Liver (tissue), 9 donors: ENCODE measurements around the gene SPEG. TPM values are rescaled to one million over a fixed set of nuclear protein-coding genes. Genes with fewer than 3 reads are reported as not detected.
A peak's percentile ranks its signal among the peaks of the same experiment; 100 is the strongest.

ENCODE experiments used
- DNase-seq: peaks from one replicate; pipeline ENCODE4 v3.0.0-alpha.2; 2017; ENCODE audit warnings: low spot score
- H3K27ac ChIP-seq, 2 donors: one replicate each; pipeline ENCODE4 v1.7.0; 2013; ENCODE audit warnings: inconsistent platforms in 2 of 2, low read length in 2 of 2, control low read depth in 1 of 2, low read depth in 1 of 2, mild to moderate bottlenecking in 1 of 2
- H3K27me3 ChIP-seq, 4 donors: one replicate each; pipeline versions ENCODE4 v1.6.1 to v1.7.0; 2013; ENCODE audit warnings: low read length in 3 of 4, inconsistent platforms in 1 of 4, mild to moderate bottlenecking in 1 of 4, moderate library complexity in 1 of 4; ENCODE audit not compliant: control insufficient read depth in 4 of 4, insufficient read depth in 4 of 4
- H3K36me3 ChIP-seq, 4 donors: one replicate each; pipeline versions ENCODE4 v1.6.1 to v1.7.0; 2013; ENCODE audit warnings: low read length in 3 of 4, mild to moderate bottlenecking in 3 of 4, low read depth in 1 of 4, moderate library complexity in 1 of 4; ENCODE audit not compliant: control insufficient read depth in 4 of 4, insufficient read depth in 3 of 4
- H3K4me1 ChIP-seq, 4 donors: one replicate each; pipeline versions ENCODE4 v1.6.1 to v1.7.0; 2013; ENCODE audit warnings: low read length in 3 of 4, mild to moderate bottlenecking in 3 of 4, moderate library complexity in 1 of 4; ENCODE audit not compliant: control insufficient read depth in 4 of 4, insufficient read depth in 4 of 4
- H3K4me3 ChIP-seq, 3 donors: one replicate each; pipeline versions ENCODE4 v1.6.1 to v1.7.0; 2013; ENCODE audit warnings: low read length in 3 of 3, control low read depth in 1 of 3, low read depth in 1 of 3, mild to moderate bottlenecking in 1 of 3
- H3K9ac ChIP-seq, 2 donors: one replicate each; pipeline ENCODE4 v1.7.0; 2013; ENCODE audit warnings: low read length in 2 of 2, mild to moderate bottlenecking in 2 of 2, moderate library complexity in 2 of 2, control low read depth in 1 of 2, low read depth in 1 of 2
- H3K9me3 ChIP-seq, 4 donors: one replicate each; pipeline versions ENCODE4 v1.6.1 to v1.7.0; 2013; ENCODE audit warnings: low read length in 3 of 4; ENCODE audit not compliant: control insufficient read depth in 4 of 4
- ATF3 ChIP-seq: IDR thresholded peaks from 2 replicates; pipeline ENCODE4 v1.6.1; 2016; ENCODE audit warnings: antibody characterized with exemption
- CTCF ChIP-seq: fragments of 150-350 bp; IDR thresholded peaks from 2 replicates; pipeline ENCODE4 v1.5.1; 2017; ENCODE audit warnings: improper control_type of control experiment, low read depth, low read length; ENCODE audit not compliant: missing input control
- EGR1 ChIP-seq, 2 donors: IDR thresholded peaks; 2 replicates each; pipeline ENCODE4 v1.6.1; 2016 to 2018; ENCODE audit warnings: antibody characterized with exemption in 2 of 2, low read depth in 2 of 2
- FOXA1 ChIP-seq: IDR thresholded peaks from 2 replicates; pipeline ENCODE4 v1.6.1; 2016; ENCODE audit warnings: antibody characterized with exemption
- FOXA2 ChIP-seq: IDR thresholded peaks from 2 replicates; pipeline ENCODE4 v1.6.1; 2016; ENCODE audit warnings: antibody characterized with exemption
- GABPA ChIP-seq, 2 donors: IDR thresholded peaks in 1 of 2; conservative IDR thresholded peaks in 1 of 2; 2 replicates each; pipeline ENCODE4 v1.6.1; 2016; ENCODE audit warnings: antibody characterized with exemption in 2 of 2, mild to moderate bottlenecking in 1 of 2, moderate library complexity in 1 of 2
- HNF4A ChIP-seq, 2 donors: conservative IDR thresholded peaks; 2 replicates each; pipeline ENCODE4 v1.6.1; 2016; ENCODE audit warnings: antibody characterized with exemption in 2 of 2, mild to moderate bottlenecking in 2 of 2
- HNF4G ChIP-seq: IDR thresholded peaks from 2 replicates; pipeline ENCODE4 v1.6.1; 2016; ENCODE audit warnings: antibody characterized with exemption
- JUND ChIP-seq, 2 donors: IDR thresholded peaks; 2 replicates each; pipeline ENCODE4 v1.6.1; 2016; ENCODE audit warnings: antibody characterized with exemption in 2 of 2
- MAX ChIP-seq: IDR thresholded peaks from 2 replicates; pipeline ENCODE4 v1.6.1; 2016; ENCODE audit warnings: antibody characterized with exemption
- NR2F2 ChIP-seq: IDR thresholded peaks from 2 replicates; pipeline ENCODE4 v1.6.1; 2016; ENCODE audit warnings: antibody characterized with exemption
- RAD21 ChIP-seq, 2 donors: IDR thresholded peaks; 2 replicates each; pipeline ENCODE4 v1.6.1; 2016; ENCODE audit warnings: antibody characterized with exemption in 2 of 2, mild to moderate bottlenecking in 2 of 2
- REST ChIP-seq: IDR thresholded peaks from 2 replicates; pipeline ENCODE4 v1.6.1; 2016; ENCODE audit warnings: antibody characterized with exemption, mild to moderate bottlenecking
- RXRA ChIP-seq, 2 donors: IDR thresholded peaks; 2 replicates each; pipeline ENCODE4 v1.6.1; 2017 to 2018; ENCODE audit warnings: antibody characterized with exemption in 2 of 2, mild to moderate bottlenecking in 1 of 2
- SP1 ChIP-seq: IDR thresholded peaks from 2 replicates; pipeline ENCODE4 v1.6.1; 2018; ENCODE audit warnings: antibody characterized with exemption, mild to moderate bottlenecking
- TAF1 ChIP-seq: conservative IDR thresholded peaks from 2 replicates; pipeline ENCODE4 v1.6.1; 2016; ENCODE audit warnings: antibody characterized with exemption, mild to moderate bottlenecking
- YY1 ChIP-seq: IDR thresholded peaks from 2 replicates; pipeline ENCODE4 v1.6.1; 2016; ENCODE audit warnings: antibody characterized with exemption, mild to moderate bottlenecking
- ZBTB33 ChIP-seq: IDR thresholded peaks from 2 replicates; pipeline ENCODE4 v1.6.1; 2016; ENCODE audit warnings: antibody characterized with exemption
- WGBS: extraction: QIAGEN DNeasy Blood & Tissue Kit; methylation state at CpG from one replicate; pipeline ENCODE4 v1.1.7; 2013; 5-methylcytosine and 5-hydroxymethylcytosine counted together
- polyA plus RNA-seq, 2 donors: library from polyadenylated mRNA; stranded (reverse) in 1 of 2; unstranded in 1 of 2; fragments of 200-250 nt in 1 of 2; fragments of >200 nt in 1 of 2; fragmentation: Nextera tagmentation in 1 of 2; extraction: Ambion mirVana in 1 of 2; gene quantifications; one replicate each; pipeline versions ENCODE4 v1.2.1 to v1.2.3, GENCODE V29; 2013 to 2015
- total RNA-seq, 2 donors: library from RNA; depleted of rRNA; stranded (reverse); fragments of >200 nt; gene quantifications; one replicate each; pipeline ENCODE4 v1.2.3, GENCODE V29; 2014
- donor health status: healthy.
- donor health status: healthy.
- donor health status: healthy.
- donor health status: healthy.
- donor health status: healthy.

Gene SPEG
- total and polyA plus RNA-seq, 4 donors: 0.51 to 0.96 (median 0.66) TPM

- Histone ChIP-seq H3K4me1 (peaks cover 6 to 32% (median 22%) of the 10 kb centered on the region in 4 donors), H3K27ac (peak within 1 kb of the TSS; percentile 93 to 95), H3K9me3 (no peaks in the 10 kb centered on the region), H3K27me3 (no peaks in the 10 kb centered on the region), H3K4me3 (peak within 1 kb of the TSS; percentile 60 to 94 (median 66)), H3K36me3 (peaks cover 1 to 6% (median 2%) of the 10 kb centered on the region in 4 donors), H3K9ac (peak within 1 kb of the TSS; percentile 81 to 94)
- DNase-seq: peak; percentile 95
- no peak for TF ChIP-seq CTCF
- TF ChIP-seq SP1: peak; percentile 96
- no peak for TF ChIP-seq FOXA1
- TF ChIP-seq TAF1: peak; percentile 82
- peak; percentile 82 for TF ChIP-seq HNF4G
- peak in 1 of 2 donors; percentile 77 for TF ChIP-seq GABPA (IDR thresholded peaks at IDR 0.05 in 1 of 2, conservative IDR thresholded peaks at IDR 0.05 in 1 of 2)
- TF ChIP-seq NR2F2: peak; percentile 68
- TF ChIP-seq JUND (IDR thresholded peaks at IDR 0.05): peak; percentile 64 to 81
- TF ChIP-seq FOXA2: no peak
- no peak for TF ChIP-seq RAD21 (IDR thresholded peaks at IDR 0.05)
- TF ChIP-seq ATF3: no peak
- TF ChIP-seq YY1: peak; percentile 84
- peak; percentile 87 to 91 for TF ChIP-seq RXRA (IDR thresholded peaks at IDR 0.05)
- peak; percentile 99 for TF ChIP-seq ZBTB33
- TF ChIP-seq MAX: no peak
- TF ChIP-seq HNF4A (conservative IDR thresholded peaks at IDR 0.05): peak; percentile 90 to 91
- no peak for TF ChIP-seq EGR1 (IDR thresholded peaks at IDR 0.05; ENCODE audit: low read depth in 2 of 2)
- TF ChIP-seq REST: peak; percentile 96
- WGBS: under 1% methylated on average over 49 of the region's 49 CpGs
These were observed 63.8 kb downstream of the SPEG start, which contains the start of gene GMPPA for GRCh38 chr2:219498280-219499057. GMPPA (plus strand) TSS chr2:219498891; CDS start chr2:219499976, 1,085 bp downstream.
